Thyroid gland (tissue), 4 donors: ENCODE measurements around the gene ESPNL. TPM values are rescaled to one million over a fixed set of nuclear protein-coding genes. Genes with fewer than 3 reads are reported as not detected.

Source experiments
- DNase-seq, 2 donors: peaks; one replicate each; pipeline ENCODE4 v3.0.0-alpha.2; 2019
- H3K27ac ChIP-seq, 3 donors: fragments of 200-600 bp; sonication (generic); 1 replicate in 2 of 3; 2 replicates in 1 of 3; pipeline ENCODE4 v1.5.1; 2016 to 2019; ENCODE audit warnings: mild to moderate bottlenecking in 1 of 3, moderate library complexity in 1 of 3
- H3K27me3 ChIP-seq: fragments of 200-600 bp; sonication (generic); one replicate; pipeline ENCODE4 v1.5.1; 2019
- H3K36me3 ChIP-seq, 2 donors: fragments of 200-600 bp; sonication (generic); one replicate each; pipeline ENCODE4 v1.5.1; 2016 to 2019
- H3K4me1 ChIP-seq, 2 donors: fragments of 200-600 bp; sonication (generic); one replicate each; pipeline ENCODE4 v1.5.1; 2017 to 2019
- H3K4me3 ChIP-seq, 3 donors: fragments of 200-600 bp; sonication (generic); replicated peaks in 1 of 3; 1 replicate in 2 of 3; 2 replicates in 1 of 3; pipeline ENCODE4 v1.5.1; 2016; ENCODE audit warnings: mild to moderate bottlenecking in 1 of 3
- H3K9me3 ChIP-seq: fragments of 200-600 bp; sonication (generic); one replicate; pipeline ENCODE4 v1.5.1; 2017
- CTCF ChIP-seq, 6 experiments: fragments of 200-600 bp in 3 of 6; fragments of 450-650 bp in 3 of 6; sonication (generic) in 3 of 6; IDR thresholded peaks; one replicate each; pipeline ENCODE4 v1.5.1; 2016 to 2019; ENCODE audit warnings: antibody characterized with exemption in 6 of 6, mild to moderate bottlenecking in 2 of 6, inconsistent platforms in 1 of 6, moderate library complexity in 1 of 6
- POLR2A ChIP-seq, 2 donors: fragments of 450-650 bp; IDR thresholded peaks; one replicate each; pipeline ENCODE4 v1.6.1; 2017; ENCODE audit warnings: antibody characterized with exemption in 2 of 2, mild to moderate bottlenecking in 2 of 2, moderate library complexity in 1 of 2
- WGBS, 2 donors: methylation state at CpG; one replicate each; pipeline ENCODE4 v1.1.5; 2017; 5-methylcytosine and 5-hydroxymethylcytosine counted together
- intact Hi-C: fragments of 100-400 bp; cut with DNase I; formaldehyde crosslinking; loops from one replicate; pipeline ENCODE4 v1.15.1; 2023
- total RNA-seq, 4 donors: library from RNA; depleted of rRNA; stranded (reverse); fragments of >200 nt; gene quantifications; one replicate each; pipeline ENCODE4 v1.2.3, GENCODE V29; 2016

The ESPNL gene
- total RNA-seq, 4 donors from 2014 or later = 0.11 to 3.8 (median 2.6) TPM

GRCh38 chr2:238137885-238138284 is 37.7 kb downstream of the ESPNL start:
- Histone ChIP-seq H3K27me3 (no peaks in the 10 kb centered on the region), H3K36me3 (no peaks in the 10 kb centered on the region), H3K9me3 (no peaks in the 10 kb centered on the region), H3K4me1 (peaks cover 8 to 22% of the 10 kb centered on the region in 2 donors), H3K27ac (no peak overlapping the region), H3K4me3 (no peak overlapping the region)
- no peak for DNase-seq
- TF ChIP-seq CTCF (IDR thresholded peaks at IDR 0.05) = no peak
- TF ChIP-seq POLR2A (IDR thresholded peaks at IDR 0.05) = no peak
- intact Hi-C loops = no loop called here
- 97 to 99% methylated on average over 12 to 13 of the region's 13 CpGs for WGBS, 2 donors

DNA sequence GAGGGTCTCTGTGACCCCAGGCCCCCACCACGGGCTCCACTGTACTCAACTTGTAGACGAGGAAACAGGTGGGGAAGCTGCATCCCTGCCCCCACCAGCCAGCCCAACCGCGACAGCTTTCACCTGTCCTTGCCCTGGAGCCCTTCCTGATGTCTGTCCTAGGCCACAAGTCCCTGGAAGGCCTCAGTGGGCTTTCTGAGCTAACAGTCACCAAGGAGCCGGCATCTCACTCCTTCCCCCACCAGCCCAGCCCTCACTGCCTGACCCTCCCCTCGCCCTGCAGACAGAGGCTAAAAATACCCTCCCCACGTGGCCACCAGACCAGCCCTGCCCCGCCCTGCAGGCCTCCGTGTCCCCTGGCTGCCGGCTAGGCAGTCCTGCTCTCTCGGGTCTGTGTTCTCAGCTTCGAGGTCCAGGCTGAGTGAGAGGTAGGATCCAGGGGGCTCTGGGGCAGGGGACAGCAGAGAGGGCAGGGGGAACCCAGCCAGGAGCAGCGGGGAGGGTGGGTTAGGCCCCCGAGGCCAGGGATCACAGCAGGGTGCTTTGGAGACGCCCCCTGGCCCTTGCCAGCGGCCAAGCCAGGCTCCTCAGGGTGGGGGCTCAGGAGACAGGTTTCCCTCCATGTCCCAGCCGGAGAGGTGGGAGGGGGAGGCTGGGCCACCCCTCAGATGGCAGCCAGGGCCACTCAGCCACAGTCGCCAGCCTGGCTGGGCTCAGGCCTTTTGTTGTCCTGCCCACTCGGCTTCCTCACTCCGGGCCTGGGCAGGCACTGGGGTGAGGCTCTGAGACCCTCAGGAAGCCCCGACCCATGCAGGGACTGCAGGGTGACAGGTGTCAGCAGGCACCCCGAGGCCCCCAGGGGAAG is 38.4 kb downstream of the ESPNL start, which contains the start of gene KLHL30:
Gene KLHL30, plus strand, starts transcription at position 338 of the 865 bp plus-strand sequence. CDS start 2,087 bp downstream, outside the sequence.
- H3K36me3 ChIP-seq = no peaks in the 10 kb centered on the region
- no peak within 1 kb of the TSS for H3K27ac ChIP-seq
- peaks cover 8 to 25% of the 10 kb centered on the region in 2 donors for H3K4me1 ChIP-seq
- 63 to 70% methylated on average over 12 to 13 of the region's 22 CpGs for WGBS, 2 donors
- peak; percentile 28 to 34 for DNase-seq
- H3K4me3 ChIP-seq = no peak within 1 kb of the TSS
- no peaks in the 10 kb centered on the region for H3K9me3 ChIP-seq
- H3K27me3 ChIP-seq = no peaks in the 10 kb centered on the region
- TF ChIP-seq CTCF (IDR thresholded peaks at IDR 0.05) (no peak), POLR2A (IDR thresholded peaks at IDR 0.05) (no peak)
- intact Hi-C loops = no loop called here

- peak in 1 of 2 donors; percentile 27 for DNase-seq
- 74 to 82% methylated on average over 10 to 28 of the region's 56 CpGs for WGBS, 2 donors
- intact Hi-C loops = no loop called here
- Histone ChIP-seq H3K9me3 (no peaks in the 10 kb centered on the region), H3K36me3 (no peaks in the 10 kb centered on the region), H3K27me3 (no peaks in the 10 kb centered on the region), H3K27ac (no peak overlapping the region), H3K4me3 (no peak overlapping the region), H3K4me1 (peaks cover 8 to 27% of the 10 kb centered on the region in 2 donors)
- TF ChIP-seq POLR2A (IDR thresholded peaks at IDR 0.05) (no peak), CTCF (IDR thresholded peaks at IDR 0.05) (peak in 2 of 6 experiments; percentile 21 to 35)
Measured at GRCh38 chr2:238139196-238140039, 39.3 kb downstream of the ESPNL start.

GRCh38 chr2:238140040-238140439 is 39.9 kb downstream of the ESPNL start:
- Histone ChIP-seq H3K9me3 (no peaks in the 10 kb centered on the region), H3K36me3 (no peaks in the 10 kb centered on the region), H3K4me1 (peaks cover 8 to 27% of the 10 kb centered on the region in 2 donors), H3K27me3 (no peaks in the 10 kb centered on the region), H3K4me3 (no peak overlapping the region), H3K27ac (no peak overlapping the region)
- intact Hi-C loops = no loop called here
- TF ChIP-seq CTCF (IDR thresholded peaks at IDR 0.05) = no peak
- TF ChIP-seq POLR2A (IDR thresholded peaks at IDR 0.05) = no peak
- DNase-seq = no peak
- WGBS, 2 donors = 91 to 100% methylated on average over 3 to 4 of the region's 7 CpGs
